Adrenal gland (tissue), 5 donors: ENCODE results near the gene MYCBPAP.

Source experiments
- POLR2A ChIP-seq, 2 donors: fragments of 450-650 bp; IDR thresholded peaks; one replicate each; pipeline ENCODE4 v1.6.1; 2017; ENCODE audit warnings: antibody characterized with exemption in 2 of 2, mild to moderate bottlenecking in 2 of 2, moderate library complexity in 1 of 2
- TF ChIP-seq, protein P1 (sequence below), 6 experiments: fragments of 450-650 bp in 4 of 6; fragments of 200-600 bp in 2 of 6; sonication (generic) in 1 of 6; IDR thresholded peaks; 1 replicate in 5 of 6; 2 replicates in 1 of 6; pipeline versions ENCODE4 v1.5.1 to v1.8.0; 2016 to 2021; ENCODE audit warnings: antibody characterized with exemption in 6 of 6, mild to moderate bottlenecking in 2 of 6, moderate library complexity in 1 of 6
- donor health status: DM: no; HTN: no; CAD: no.

DNA sequence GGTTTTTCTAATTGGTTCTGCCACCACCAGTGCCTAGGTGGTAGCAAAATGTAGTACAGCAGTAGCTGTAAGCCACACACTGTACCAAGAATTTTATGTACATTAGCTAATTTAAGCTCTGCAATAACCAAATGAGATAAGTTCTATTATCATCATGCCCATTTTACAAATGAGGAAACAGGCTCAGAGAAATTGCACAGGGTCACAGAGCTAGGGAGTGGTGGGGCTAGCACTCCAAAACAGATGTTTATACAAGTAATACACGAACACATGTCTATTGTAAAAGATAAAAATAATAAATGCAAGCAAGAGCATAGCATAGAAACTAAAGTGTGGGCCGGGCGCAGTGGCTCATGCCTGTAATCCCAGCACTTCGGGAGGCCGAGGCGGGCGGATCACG is 16.0 kb upstream of the MYCBPAP start:
- TF ChIP-seq, protein P1, sequence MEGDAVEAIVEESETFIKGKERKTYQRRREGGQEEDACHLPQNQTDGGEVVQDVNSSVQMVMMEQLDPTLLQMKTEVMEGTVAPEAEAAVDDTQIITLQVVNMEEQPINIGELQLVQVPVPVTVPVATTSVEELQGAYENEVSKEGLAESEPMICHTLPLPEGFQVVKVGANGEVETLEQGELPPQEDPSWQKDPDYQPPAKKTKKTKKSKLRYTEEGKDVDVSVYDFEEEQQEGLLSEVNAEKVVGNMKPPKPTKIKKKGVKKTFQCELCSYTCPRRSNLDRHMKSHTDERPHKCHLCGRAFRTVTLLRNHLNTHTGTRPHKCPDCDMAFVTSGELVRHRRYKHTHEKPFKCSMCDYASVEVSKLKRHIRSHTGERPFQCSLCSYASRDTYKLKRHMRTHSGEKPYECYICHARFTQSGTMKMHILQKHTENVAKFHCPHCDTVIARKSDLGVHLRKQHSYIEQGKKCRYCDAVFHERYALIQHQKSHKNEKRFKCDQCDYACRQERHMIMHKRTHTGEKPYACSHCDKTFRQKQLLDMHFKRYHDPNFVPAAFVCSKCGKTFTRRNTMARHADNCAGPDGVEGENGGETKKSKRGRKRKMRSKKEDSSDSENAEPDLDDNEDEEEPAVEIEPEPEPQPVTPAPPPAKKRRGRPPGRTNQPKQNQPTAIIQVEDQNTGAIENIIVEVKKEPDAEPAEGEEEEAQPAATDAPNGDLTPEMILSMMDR (IDR thresholded peaks at IDR 0.05): no peak
- TF ChIP-seq POLR2A (IDR thresholded peaks at IDR 0.05): no peak
